Astrocyte (in vitro differentiated cells and primary cell): ENCODE results near the gene ADARB2.

ENCODE experiments used
- EZH2 ChIP-seq: IDR thresholded peaks from 2 replicates; pipeline ENCODE4 v1.6.1; 2012; ENCODE audit warnings: mild to moderate bottlenecking, low read length, inconsistent platforms; ENCODE audit not compliant: insufficient read depth
- TF ChIP-seq, protein P1 (sequence below): IDR thresholded peaks from 2 replicates; pipeline ENCODE4 v1.5.1; 2011; ENCODE audit warnings: low read depth, mild to moderate bottlenecking, inconsistent platforms, low read length, moderate library complexity; ENCODE audit not compliant: insufficient read depth

DNA sequence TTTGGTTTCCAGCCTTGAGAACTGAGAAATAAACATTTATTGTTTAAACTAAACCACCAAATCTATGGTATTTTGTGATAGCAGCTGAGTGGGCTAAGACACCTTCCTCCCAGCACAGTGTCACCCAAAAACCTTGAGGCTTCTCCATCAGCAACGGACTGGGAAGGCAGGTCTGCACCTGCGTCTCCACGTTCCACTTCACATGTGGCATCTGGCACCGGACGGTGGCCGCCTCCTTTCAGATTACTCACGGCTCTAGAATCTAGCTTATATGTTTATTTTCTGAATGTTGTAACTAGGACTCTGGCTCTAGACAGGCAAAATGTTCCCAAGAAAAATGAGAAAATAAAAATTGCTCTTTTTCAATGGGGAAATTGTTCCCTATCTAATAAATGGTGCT, 201.0 kb downstream of the ADARB2 start:
- TF ChIP-seq, protein P1, sequence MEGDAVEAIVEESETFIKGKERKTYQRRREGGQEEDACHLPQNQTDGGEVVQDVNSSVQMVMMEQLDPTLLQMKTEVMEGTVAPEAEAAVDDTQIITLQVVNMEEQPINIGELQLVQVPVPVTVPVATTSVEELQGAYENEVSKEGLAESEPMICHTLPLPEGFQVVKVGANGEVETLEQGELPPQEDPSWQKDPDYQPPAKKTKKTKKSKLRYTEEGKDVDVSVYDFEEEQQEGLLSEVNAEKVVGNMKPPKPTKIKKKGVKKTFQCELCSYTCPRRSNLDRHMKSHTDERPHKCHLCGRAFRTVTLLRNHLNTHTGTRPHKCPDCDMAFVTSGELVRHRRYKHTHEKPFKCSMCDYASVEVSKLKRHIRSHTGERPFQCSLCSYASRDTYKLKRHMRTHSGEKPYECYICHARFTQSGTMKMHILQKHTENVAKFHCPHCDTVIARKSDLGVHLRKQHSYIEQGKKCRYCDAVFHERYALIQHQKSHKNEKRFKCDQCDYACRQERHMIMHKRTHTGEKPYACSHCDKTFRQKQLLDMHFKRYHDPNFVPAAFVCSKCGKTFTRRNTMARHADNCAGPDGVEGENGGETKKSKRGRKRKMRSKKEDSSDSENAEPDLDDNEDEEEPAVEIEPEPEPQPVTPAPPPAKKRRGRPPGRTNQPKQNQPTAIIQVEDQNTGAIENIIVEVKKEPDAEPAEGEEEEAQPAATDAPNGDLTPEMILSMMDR = no peak
- no peak for TF ChIP-seq EZH2
